Suprapubic skin (tissue), 3 donors: ENCODE data around the gene TMEM147.

Source experiments
- CTCF ChIP-seq, 2 donors: fragments of 200-600 bp in 1 of 2; fragments of 450-650 bp in 1 of 2; sonication (generic) in 1 of 2; IDR thresholded peaks; one replicate each; pipeline ENCODE4 v1.5.1; 2016 to 2019; ENCODE audit warnings: antibody characterized with exemption in 2 of 2, mild to moderate bottlenecking in 1 of 2, moderate library complexity in 1 of 2
- POLR2AphosphoS5 ChIP-seq, 3 donors: sonication (generic); formaldehyde crosslinking; IDR thresholded peaks; one replicate each; pipeline ENCODE4 v1.6.1; 2017; ENCODE audit warnings: antibody characterized with exemption in 3 of 3

- TF ChIP-seq POLR2AphosphoS5 (IDR thresholded peaks at IDR 0.05) (peak in 2 of 3 donors; percentile 41 to 50), CTCF (IDR thresholded peaks at IDR 0.05) (no peak)
Observed at GRCh38 chr19:35545001-35545854, at the start of gene TMEM147.
